ENCODE measurements around the gene C15orf62.

DNA sequence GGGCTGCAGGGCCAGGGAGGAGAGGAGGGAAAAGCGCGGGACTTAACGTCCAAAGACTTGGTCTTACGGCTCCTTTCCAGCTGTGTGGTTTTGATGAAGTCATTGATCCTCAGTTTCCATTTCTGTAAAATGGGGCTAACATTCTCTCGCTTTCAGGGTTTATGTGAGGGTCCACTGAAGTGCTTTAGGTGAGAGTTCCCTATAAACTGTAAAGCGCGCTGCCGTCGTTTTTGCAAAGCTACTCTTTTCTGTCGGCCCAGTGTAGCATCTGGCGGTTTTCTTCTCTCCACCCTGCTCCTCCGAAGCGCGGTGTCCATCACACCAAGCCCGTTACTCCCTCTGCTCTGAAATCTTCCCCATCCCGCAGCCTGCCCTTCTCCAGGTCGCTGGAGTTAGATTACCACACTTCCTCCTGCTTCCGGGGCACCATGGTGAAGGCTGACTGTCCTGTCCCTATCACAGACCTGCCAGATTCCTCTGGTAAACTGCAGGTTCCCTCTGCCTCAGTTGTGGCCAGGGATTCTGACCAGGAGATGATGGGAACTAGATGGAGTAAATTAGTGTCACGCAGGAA is 38.2 kb downstream of the C15orf62 start:
- TF ChIP-seq, protein P1, sequence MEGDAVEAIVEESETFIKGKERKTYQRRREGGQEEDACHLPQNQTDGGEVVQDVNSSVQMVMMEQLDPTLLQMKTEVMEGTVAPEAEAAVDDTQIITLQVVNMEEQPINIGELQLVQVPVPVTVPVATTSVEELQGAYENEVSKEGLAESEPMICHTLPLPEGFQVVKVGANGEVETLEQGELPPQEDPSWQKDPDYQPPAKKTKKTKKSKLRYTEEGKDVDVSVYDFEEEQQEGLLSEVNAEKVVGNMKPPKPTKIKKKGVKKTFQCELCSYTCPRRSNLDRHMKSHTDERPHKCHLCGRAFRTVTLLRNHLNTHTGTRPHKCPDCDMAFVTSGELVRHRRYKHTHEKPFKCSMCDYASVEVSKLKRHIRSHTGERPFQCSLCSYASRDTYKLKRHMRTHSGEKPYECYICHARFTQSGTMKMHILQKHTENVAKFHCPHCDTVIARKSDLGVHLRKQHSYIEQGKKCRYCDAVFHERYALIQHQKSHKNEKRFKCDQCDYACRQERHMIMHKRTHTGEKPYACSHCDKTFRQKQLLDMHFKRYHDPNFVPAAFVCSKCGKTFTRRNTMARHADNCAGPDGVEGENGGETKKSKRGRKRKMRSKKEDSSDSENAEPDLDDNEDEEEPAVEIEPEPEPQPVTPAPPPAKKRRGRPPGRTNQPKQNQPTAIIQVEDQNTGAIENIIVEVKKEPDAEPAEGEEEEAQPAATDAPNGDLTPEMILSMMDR (IDR thresholded peaks at IDR 0.05): no peak
- TF ChIP-seq POLR2AphosphoS5 (IDR thresholded peaks at IDR 0.05): no peak

Measured in suprapubic skin (tissue), 3 donors.